ENCODE data around the gene NUP37.
"Not testable (repeated sequence)": the region's sequence is repeated elsewhere in the genome, so short reads cannot be mapped to it uniquely, and the experiment has no call there.

The NUP37 gene

GRCh38 chr12:102119674-102120563, at the start of gene NUP37, which contains the start of gene PARPBP:
NUP37 (minus strand) TSS chr12:102120114; CDS start chr12:102118518, 1,596 bp downstream.
PARPBP (plus strand) TSS chr12:102120183; CDS start chr12:102123889, 3,706 bp downstream.
- Mint-ChIP-seq H3K27ac (peak within 1 kb of the TSS; percentile 91), H3K9me3 (no peaks in the 10 kb centered on the region), H3K27me3 (no peaks in the 10 kb centered on the region), H3K36me3 (ENCODE audit: low read depth) (peaks cover 34% of the 10 kb centered on the region), H3K4me1 (peaks cover 25% of the 10 kb centered on the region), H3K4me3 (peak within 1 kb of the TSS; percentile 95)
- DNase-seq (peak; percentile 91), ATAC-seq (peak; percentile 95)

GRCh38 chr12:102167821-102168604, 48.1 kb upstream of the NUP37 start:
- ATAC-seq (peak; percentile 52), DNase-seq (no peak)
- no peak overlapping the region for H3K4me3 Mint-ChIP-seq
- no peaks in the 10 kb centered on the region for H3K27me3 Mint-ChIP-seq
- H3K9me3 Mint-ChIP-seq, result no peaks in the 10 kb centered on the region
- H3K36me3 Mint-ChIP-seq (ENCODE audit: low read depth), result peaks cover 6% of the 10 kb centered on the region
- H3K27ac Mint-ChIP-seq, result peak overlapping the region; percentile 14
- H3K4me1 Mint-ChIP-seq, result peaks cover 20% of the 10 kb centered on the region

- Mint-ChIP-seq H3K36me3 (ENCODE audit: low read depth) (peaks cover 5% of the 10 kb centered on the region), H3K4me3 (no peak overlapping the region), H3K9me3 (no peaks in the 10 kb centered on the region), H3K27me3 (no peaks in the 10 kb centered on the region), H3K4me1 (peaks cover 11% of the 10 kb centered on the region), H3K27ac (no peak overlapping the region)
- DNase-seq, result no peak
- no peak for ATAC-seq
These were observed 43.5 kb upstream of the NUP37 start for GRCh38 chr12:102163383-102163782.

GRCh38 chr12:102155206-102155605, 35.3 kb upstream of the NUP37 start:
- H3K36me3 Mint-ChIP-seq (ENCODE audit: low read depth); H3K27ac Mint-ChIP-seq; H3K4me1 Mint-ChIP-seq; H3K9me3 Mint-ChIP-seq; ATAC-seq; H3K27me3 Mint-ChIP-seq; DNase-seq; H3K4me3 Mint-ChIP-seq: not testable (repeated sequence)

- not testable (repeated sequence) for H3K27ac Mint-ChIP-seq, H3K27me3 Mint-ChIP-seq, H3K4me3 Mint-ChIP-seq, DNase-seq, H3K4me1 Mint-ChIP-seq, H3K9me3 Mint-ChIP-seq, ATAC-seq
- H3K36me3 Mint-ChIP-seq (ENCODE audit: low read depth), result peaks cover 19% of the 10 kb centered on the region
These were observed 27.2 kb upstream of the NUP37 start for GRCh38 chr12:102147062-102147587.

- no peak for ATAC-seq
- Mint-ChIP-seq H3K27ac (no peak overlapping the region), H3K4me1 (peaks cover 9% of the 10 kb centered on the region), H3K27me3 (no peaks in the 10 kb centered on the region), H3K36me3 (ENCODE audit: low read depth) (peaks cover 32% of the 10 kb centered on the region), H3K9me3 (no peaks in the 10 kb centered on the region), H3K4me3 (no peak overlapping the region)
- no peak for DNase-seq
These were observed 24.3 kb upstream of the NUP37 start for GRCh38 chr12:102144221-102144620.

GRCh38 chr12:102142866-102143373, 23.0 kb upstream of the NUP37 start:
- H3K4me1 Mint-ChIP-seq, H3K27ac Mint-ChIP-seq, H3K9me3 Mint-ChIP-seq, ATAC-seq, DNase-seq, H3K4me3 Mint-ChIP-seq, H3K27me3 Mint-ChIP-seq: not testable (repeated sequence)
- peaks cover 42% of the 10 kb centered on the region for H3K36me3 Mint-ChIP-seq (ENCODE audit: low read depth)

- not testable (repeated sequence) for ATAC-seq, H3K4me1 Mint-ChIP-seq, H3K27ac Mint-ChIP-seq, DNase-seq, H3K4me3 Mint-ChIP-seq, H3K27me3 Mint-ChIP-seq, H3K9me3 Mint-ChIP-seq
- peaks cover 40% of the 10 kb centered on the region for H3K36me3 Mint-ChIP-seq (ENCODE audit: low read depth)
These were observed 17.7 kb upstream of the NUP37 start for GRCh38 chr12:102137619-102138018.

GRCh38 chr12:102131442-102131841, 11.5 kb upstream of the NUP37 start:
- H3K36me3 Mint-ChIP-seq (ENCODE audit: low read depth), result peaks cover 38% of the 10 kb centered on the region
- H3K4me1 Mint-ChIP-seq, ATAC-seq, H3K4me3 Mint-ChIP-seq, H3K27me3 Mint-ChIP-seq, H3K27ac Mint-ChIP-seq, H3K9me3 Mint-ChIP-seq, DNase-seq: not testable (repeated sequence)

GRCh38 chr12:102130720-102131119, 10.8 kb upstream of the NUP37 start:
- DNase-seq, H3K9me3 Mint-ChIP-seq, H3K4me1 Mint-ChIP-seq, H3K4me3 Mint-ChIP-seq, ATAC-seq, H3K27ac Mint-ChIP-seq, H3K27me3 Mint-ChIP-seq: not testable (repeated sequence)
- H3K36me3 Mint-ChIP-seq (ENCODE audit: low read depth), result peaks cover 41% of the 10 kb centered on the region

- H3K4me1 Mint-ChIP-seq, result peaks cover 25% of the 10 kb centered on the region
- ATAC-seq, result not testable (repeated sequence)
These were observed 1.4 kb upstream of the NUP37 start for GRCh38 chr12:102121328-102121727.

GRCh38 chr12:102120886-102121285, 972 bp upstream of the NUP37 start:
- H3K36me3 Mint-ChIP-seq (ENCODE audit: low read depth), result peaks cover 31% of the 10 kb centered on the region

More at GRCh38 chr12:102121328-102121727, 1.4 kb upstream of the NUP37 start:
- H3K27ac Mint-ChIP-seq, result peak overlapping the region; percentile 91
- H3K4me3 Mint-ChIP-seq, result peak overlapping the region; percentile 95
- not testable (repeated sequence) for H3K27me3 Mint-ChIP-seq, H3K9me3 Mint-ChIP-seq, DNase-seq
- peaks cover 29% of the 10 kb centered on the region for H3K36me3 Mint-ChIP-seq (ENCODE audit: low read depth)

GRCh38 chr12:102120564-102120873, 605 bp upstream of the NUP37 start:
- Mint-ChIP-seq H3K4me1 (peaks cover 25% of the 10 kb centered on the region), H3K27ac (peak overlapping the region; percentile 91), H3K9me3 (no peaks in the 10 kb centered on the region)

More at GRCh38 chr12:102120886-102121285, 972 bp upstream of the NUP37 start:
- H3K27ac Mint-ChIP-seq, result peak overlapping the region; percentile 91
- no peaks in the 10 kb centered on the region for H3K27me3 Mint-ChIP-seq
- H3K4me1 Mint-ChIP-seq, result peaks cover 25% of the 10 kb centered on the region
- DNase-seq, result peak; percentile 8
- H3K4me3 Mint-ChIP-seq, result peak overlapping the region; percentile 95
- ATAC-seq, result no peak
- H3K9me3 Mint-ChIP-seq, result no peaks in the 10 kb centered on the region

GRCh38 chr12:102118874-102119273, 1.0 kb downstream of the NUP37 start:
- Mint-ChIP-seq H3K9me3 (no peaks in the 10 kb centered on the region), H3K27me3 (no peaks in the 10 kb centered on the region), H3K27ac (peak overlapping the region; percentile 68), H3K4me1 (peaks cover 28% of the 10 kb centered on the region), H3K4me3 (peak overlapping the region; percentile 95), H3K36me3 (ENCODE audit: low read depth) (peaks cover 30% of the 10 kb centered on the region)
- no peak for ATAC-seq
- no peak for DNase-seq

More at GRCh38 chr12:102120564-102120873, 605 bp upstream of the NUP37 start:
- no peak for ATAC-seq
- no peaks in the 10 kb centered on the region for H3K27me3 Mint-ChIP-seq
- peaks cover 33% of the 10 kb centered on the region for H3K36me3 Mint-ChIP-seq (ENCODE audit: low read depth)
- peak overlapping the region; percentile 95 for H3K4me3 Mint-ChIP-seq
- DNase-seq, result no peak

Data from activated naive CD8-positive, alpha-beta T cell treated with anti-CD3 and anti-CD28 coated beads, Interleukin-2, amount 50 U/mL, for 24 hours (primary cell).